Bronchial epithelial cell (primary cell): ENCODE data around the gene SHF. TPM values are rescaled to one million over a fixed set of nuclear protein-coding genes. Genes with fewer than 3 reads are reported as not detected.

Experiments used
- DNase-seq: peaks from one replicate; pipeline ENCODE4 v3.0.0-alpha.2; 2010; ENCODE audit warnings: low read depth
- FAIRE-seq: peaks from 2 replicates; lab custom pipeline; 2011; peaks lifted over from hg19 to GRCh38; lab: Jason Lieb, UNC
- H3K27me3 ChIP-seq: 2 replicates; pipeline ENCODE4 v1.5.1; 2011; ENCODE audit warnings: low read length; ENCODE audit not compliant: control insufficient read depth, insufficient read depth
- H3K36me3 ChIP-seq: 2 replicates; pipeline ENCODE4 v1.5.1; 2011; ENCODE audit warnings: low read length; ENCODE audit not compliant: control insufficient read depth, insufficient read depth
- H3K4me3 ChIP-seq: 2 replicates; pipeline ENCODE4 v1.5.1; 2011; ENCODE audit warnings: mild to moderate bottlenecking, low read depth, low read length, control low read depth
- CTCF ChIP-seq: IDR thresholded peaks from 2 replicates; pipeline ENCODE4 v1.5.1; 2011; ENCODE audit warnings: mild to moderate bottlenecking, moderate library complexity, low read length, control low read depth, inconsistent platforms; ENCODE audit not compliant: insufficient read depth, severe bottlenecking
- total RNA-seq: library from RNA; depleted of rRNA; stranded (reverse); fragments of >200 nt; gene quantifications from 2 replicates; pipeline ENCODE4 v1.2.1, GENCODE V29; 2014

Gene SHF
- total RNA-seq, 1 donor from 2014 or later = 0.79 TPM

- H3K27me3 ChIP-seq = peaks cover 44% of the 10 kb centered on the region
- H3K4me3 ChIP-seq = no peak overlapping the region
- DNase-seq (no peak), FAIRE-seq (no peak)
- TF ChIP-seq CTCF = no peak
- H3K36me3 ChIP-seq = peaks cover 6% of the 10 kb centered on the region
These were observed 70.2 kb downstream of the SHF start for GRCh38 chr15:45117308-45118130.

Other genes with a start within 250 kb of the SHF start
- not detected in 2 replicates for gene TERB2, start 231.3 kb downstream of the SHF start, total RNA-seq
- gene SORD, start 164.8 kb downstream of the SHF start, total RNA-seq = 11.3 and 23.2 TPM in 2 replicates
- gene DUOX2, start 73.8 kb downstream of the SHF start, total RNA-seq = 0.90 and 1.1 TPM in 2 replicates
- 0.13 TPM in 1 of 2 replicates, not detected in the other for gene DUOXA2, start 73.6 kb downstream of the SHF start, total RNA-seq
- 27.1 and 54.5 TPM in 2 replicates for gene DUOXA1, start 58.1 kb downstream of the SHF start, total RNA-seq
- 13.2 and 37.0 TPM in 2 replicates for gene DUOX1, start 58.0 kb downstream of the SHF start, total RNA-seq
- gene SLC28A2, start 64.3 kb upstream of the SHF start, total RNA-seq = not detected in 2 replicates
- 1.0 and 1.3 TPM in 2 replicates for gene GATM, start 190.6 kb upstream of the SHF start, total RNA-seq